Measurements from ENCODE around the gene THAP7.
"Not testable (repeated sequence)": the region's sequence is repeated elsewhere in the genome, so short reads cannot be mapped to it uniquely, and the experiment has no call there.

The THAP7 gene

DNA sequence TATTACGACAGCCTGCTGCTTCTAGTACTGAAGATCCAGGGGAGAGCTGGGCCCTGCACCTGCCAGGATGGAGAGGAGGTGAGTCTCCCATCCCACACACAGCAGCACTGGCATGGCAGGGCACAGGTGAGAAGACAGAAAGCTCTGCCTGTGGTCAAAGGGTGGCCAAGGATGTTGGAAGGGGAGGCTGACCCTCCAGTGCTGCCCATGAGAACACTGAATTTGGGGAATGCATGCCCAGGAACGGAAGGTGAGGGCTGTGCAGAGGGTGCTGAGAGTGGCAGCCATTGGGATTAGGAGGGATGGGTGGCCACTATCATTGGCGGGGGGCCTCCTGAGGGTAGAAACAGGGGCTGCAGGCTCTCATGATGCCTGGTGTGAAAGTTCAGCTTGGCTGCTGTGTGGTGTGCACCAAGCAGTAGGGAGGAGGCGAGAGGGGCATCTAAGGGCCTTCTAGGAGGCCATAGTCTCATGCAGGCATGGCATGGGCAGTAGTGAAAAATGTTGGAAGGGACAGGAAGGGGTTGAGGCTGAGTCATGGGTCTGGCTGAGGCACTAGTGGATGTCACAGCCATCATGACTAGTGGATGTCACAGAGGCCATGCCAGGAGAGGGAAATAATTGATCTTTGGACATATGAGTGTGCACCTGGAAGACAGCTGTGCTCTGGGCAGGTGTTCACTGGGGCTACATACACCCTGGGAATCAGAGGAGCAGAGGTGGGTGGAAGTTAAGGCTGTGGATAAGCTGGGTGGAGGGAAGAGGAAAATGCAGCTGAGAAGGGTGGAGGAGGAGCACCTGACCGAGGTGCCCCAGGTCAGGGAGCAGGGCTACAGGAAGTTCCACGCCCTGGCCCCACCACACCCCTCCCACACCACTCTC lies 41.3 kb upstream of the THAP7 start:
- TF ChIP-seq, protein P1, sequence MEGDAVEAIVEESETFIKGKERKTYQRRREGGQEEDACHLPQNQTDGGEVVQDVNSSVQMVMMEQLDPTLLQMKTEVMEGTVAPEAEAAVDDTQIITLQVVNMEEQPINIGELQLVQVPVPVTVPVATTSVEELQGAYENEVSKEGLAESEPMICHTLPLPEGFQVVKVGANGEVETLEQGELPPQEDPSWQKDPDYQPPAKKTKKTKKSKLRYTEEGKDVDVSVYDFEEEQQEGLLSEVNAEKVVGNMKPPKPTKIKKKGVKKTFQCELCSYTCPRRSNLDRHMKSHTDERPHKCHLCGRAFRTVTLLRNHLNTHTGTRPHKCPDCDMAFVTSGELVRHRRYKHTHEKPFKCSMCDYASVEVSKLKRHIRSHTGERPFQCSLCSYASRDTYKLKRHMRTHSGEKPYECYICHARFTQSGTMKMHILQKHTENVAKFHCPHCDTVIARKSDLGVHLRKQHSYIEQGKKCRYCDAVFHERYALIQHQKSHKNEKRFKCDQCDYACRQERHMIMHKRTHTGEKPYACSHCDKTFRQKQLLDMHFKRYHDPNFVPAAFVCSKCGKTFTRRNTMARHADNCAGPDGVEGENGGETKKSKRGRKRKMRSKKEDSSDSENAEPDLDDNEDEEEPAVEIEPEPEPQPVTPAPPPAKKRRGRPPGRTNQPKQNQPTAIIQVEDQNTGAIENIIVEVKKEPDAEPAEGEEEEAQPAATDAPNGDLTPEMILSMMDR (IDR thresholded peaks at IDR 0.05; ENCODE audit: poor library complexity, severe bottlenecking): no peak
- H3K36me3 ChIP-seq (ENCODE audit: low read depth): no peaks in the 10 kb centered on the region
- no peaks in the 10 kb centered on the region for H3K27me3 ChIP-seq (ENCODE audit: insufficient read depth, poor library complexity, severe bottlenecking)
- no peak overlapping the region for H3K4me3 ChIP-seq (ENCODE audit: severe bottlenecking)
- no peak overlapping the region for H3K27ac ChIP-seq (ENCODE audit: poor library complexity, severe bottlenecking)
- no peak for DNase-seq (ENCODE audit: low spot score)
- ATAC-seq (ENCODE audit: low read depth): no peak
- H3K4me1 ChIP-seq (ENCODE audit: insufficient read depth, poor library complexity, severe bottlenecking): peaks cover 16% of the 10 kb centered on the region
- H3K9me3 ChIP-seq (ENCODE audit: severe bottlenecking): peaks cover 2% of the 10 kb centered on the region

DNA sequence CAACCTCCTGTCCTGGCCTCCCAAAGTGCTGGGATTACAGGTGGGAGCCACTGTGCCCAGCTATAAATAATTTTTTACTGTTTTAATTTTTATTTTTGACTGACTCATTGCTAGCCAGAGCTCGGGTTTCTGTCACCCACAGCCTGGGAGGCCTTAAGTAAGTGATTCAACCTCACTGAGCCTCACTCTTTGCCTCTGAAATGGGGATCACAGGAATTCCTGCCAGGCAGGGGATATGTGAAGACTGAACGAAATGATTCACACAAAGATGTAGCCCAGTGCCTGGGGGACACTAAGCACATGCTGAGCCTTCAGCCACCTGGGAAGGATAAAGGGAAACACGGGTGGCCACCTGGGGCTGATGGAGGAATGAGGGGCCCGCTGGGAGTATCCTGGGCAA lies 40.0 kb upstream of the THAP7 start:
- Histone ChIP-seq H3K4me3 (ENCODE audit: severe bottlenecking) (no peak overlapping the region), H3K9me3 (ENCODE audit: severe bottlenecking) (peaks cover 2% of the 10 kb centered on the region), H3K4me1 (ENCODE audit: insufficient read depth, poor library complexity, severe bottlenecking) (peaks cover 24% of the 10 kb centered on the region), H3K27ac (ENCODE audit: poor library complexity, severe bottlenecking) (no peak overlapping the region), H3K36me3 (ENCODE audit: low read depth) (no peaks in the 10 kb centered on the region), H3K27me3 (ENCODE audit: insufficient read depth, poor library complexity, severe bottlenecking) (no peaks in the 10 kb centered on the region)
- TF ChIP-seq, protein P1 (IDR thresholded peaks at IDR 0.05; ENCODE audit: poor library complexity, severe bottlenecking): no peak
- ATAC-seq (ENCODE audit: low read depth) (no peak), DNase-seq (ENCODE audit: low spot score) (no peak)

DNA sequence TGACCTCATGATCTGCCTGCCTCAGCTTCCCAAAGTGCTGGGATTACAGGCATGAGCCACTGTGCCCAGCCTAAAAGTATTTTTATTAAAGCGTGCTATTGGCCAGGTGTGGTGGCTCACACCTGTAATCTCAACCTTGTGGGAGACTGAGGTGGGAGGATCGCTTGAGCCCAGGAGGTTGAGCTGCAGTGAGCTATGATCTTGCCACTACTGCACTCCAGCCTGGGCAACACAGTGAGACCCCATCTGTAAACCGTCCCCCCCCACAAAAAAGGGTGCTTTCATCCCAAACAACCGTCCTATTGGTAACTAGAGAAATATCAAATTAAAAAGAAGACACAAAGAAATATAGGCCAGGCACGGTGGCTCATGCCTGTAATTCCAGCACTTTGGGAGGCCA lies 37.2 kb upstream of the THAP7 start:
- not testable (repeated sequence) for ATAC-seq (ENCODE audit: low read depth); H3K4me3 ChIP-seq (ENCODE audit: severe bottlenecking); H3K27ac ChIP-seq (ENCODE audit: poor library complexity, severe bottlenecking); H3K9me3 ChIP-seq (ENCODE audit: severe bottlenecking); DNase-seq (ENCODE audit: low spot score); H3K27me3 ChIP-seq (ENCODE audit: insufficient read depth, poor library complexity, severe bottlenecking); H3K36me3 ChIP-seq (ENCODE audit: low read depth)
- H3K4me1 ChIP-seq (ENCODE audit: insufficient read depth, poor library complexity, severe bottlenecking): peaks cover 18% of the 10 kb centered on the region

DNA sequence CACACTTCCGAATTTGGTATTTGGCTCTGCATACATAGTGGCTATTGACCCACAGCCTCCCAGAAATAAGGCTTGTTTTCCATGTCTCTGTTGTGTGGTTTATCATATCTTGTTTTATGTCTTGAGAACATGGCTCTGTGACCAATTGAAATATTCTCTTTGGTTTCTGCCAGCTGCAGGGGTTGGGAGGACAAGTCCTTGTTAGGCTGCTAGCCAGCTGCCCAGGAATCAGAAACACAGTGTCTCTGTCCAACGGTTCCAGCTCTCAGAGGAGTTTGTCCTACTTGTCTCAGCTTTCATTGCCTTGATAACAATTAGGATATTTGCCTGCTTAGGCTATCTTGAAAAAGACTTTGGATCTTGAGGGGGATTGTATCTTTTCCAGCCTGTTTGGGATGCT lies 36.5 kb upstream of the THAP7 start:
- H3K36me3 ChIP-seq (ENCODE audit: low read depth): no peaks in the 10 kb centered on the region
- no peak overlapping the region for H3K4me3 ChIP-seq (ENCODE audit: severe bottlenecking)
- H3K9me3 ChIP-seq (ENCODE audit: severe bottlenecking): peaks cover 2% of the 10 kb centered on the region
- H3K27me3 ChIP-seq (ENCODE audit: insufficient read depth, poor library complexity, severe bottlenecking): no peaks in the 10 kb centered on the region
- no peak for DNase-seq (ENCODE audit: low spot score)
- peak overlapping the region; percentile 62 for H3K27ac ChIP-seq (ENCODE audit: poor library complexity, severe bottlenecking)
- no peak for ATAC-seq (ENCODE audit: low read depth)
- H3K4me1 ChIP-seq (ENCODE audit: insufficient read depth, poor library complexity, severe bottlenecking): peaks cover 12% of the 10 kb centered on the region
- TF ChIP-seq, protein P1 (IDR thresholded peaks at IDR 0.05; ENCODE audit: poor library complexity, severe bottlenecking): no peak

DNA sequence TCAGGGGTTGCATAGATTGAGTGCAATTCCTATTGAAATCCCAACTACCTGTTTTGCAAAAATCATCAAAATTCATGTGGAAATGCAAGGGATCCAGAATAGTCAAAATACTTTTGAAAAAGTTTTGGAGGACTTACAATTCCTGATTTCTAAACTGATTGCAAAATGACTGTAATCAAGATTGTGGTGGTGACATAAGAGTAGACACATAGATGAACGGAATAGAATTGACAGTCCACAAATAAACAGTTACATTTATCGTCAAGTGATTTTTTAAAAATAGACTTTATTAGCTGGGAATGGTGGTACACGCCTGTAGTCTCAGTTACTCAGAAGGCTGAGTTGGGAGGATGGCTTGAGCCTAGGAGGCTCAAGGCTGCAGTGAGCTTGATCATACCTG lies 33.1 kb upstream of the THAP7 start:
- Histone ChIP-seq H3K36me3 (ENCODE audit: low read depth) (no peaks in the 10 kb centered on the region), H3K9me3 (ENCODE audit: severe bottlenecking) (peaks cover 2% of the 10 kb centered on the region), H3K4me3 (ENCODE audit: severe bottlenecking) (no peak overlapping the region), H3K27ac (ENCODE audit: poor library complexity, severe bottlenecking) (no peak overlapping the region), H3K4me1 (ENCODE audit: insufficient read depth, poor library complexity, severe bottlenecking) (peaks cover 11% of the 10 kb centered on the region), H3K27me3 (ENCODE audit: insufficient read depth, poor library complexity, severe bottlenecking) (no peaks in the 10 kb centered on the region)
- DNase-seq (ENCODE audit: low spot score) (no peak), ATAC-seq (ENCODE audit: low read depth) (no peak)
- TF ChIP-seq, protein P1 (IDR thresholded peaks at IDR 0.05; ENCODE audit: poor library complexity, severe bottlenecking): no peak

All from RWPE2 (cell line).